Measurements from ENCODE around the gene IFNLR1. TPM values are rescaled to one million over a fixed set of nuclear protein-coding genes. Genes with fewer than 3 reads are reported as not detected.

The IFNLR1 gene
- total and polyA plus RNA-seq, 9 of the 15 experiments (the other 6 are each of a cell fraction or from before 2014, with no cell fraction given): not detected

DNA sequence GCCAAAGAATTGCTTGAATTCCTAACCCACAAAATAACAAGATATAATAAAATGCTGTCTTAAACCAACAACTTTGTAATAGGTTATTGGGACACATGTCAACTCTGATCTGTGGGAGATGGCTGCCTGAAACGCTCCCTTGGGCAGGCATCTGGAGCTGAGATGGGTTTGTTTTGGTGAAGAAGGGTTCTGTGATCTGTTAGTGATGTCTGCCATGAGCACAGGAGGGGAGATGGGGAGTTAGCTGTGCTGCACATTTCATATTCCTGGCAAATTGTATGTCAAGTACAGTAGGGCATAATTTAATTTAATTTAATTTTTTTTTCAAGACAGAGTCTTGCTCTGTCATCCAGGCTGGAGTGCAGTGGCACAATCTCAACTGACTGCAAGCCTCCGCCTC lies 34.2 kb upstream of the IFNLR1 start (continued):
- TF ChIP-seq MIER1 (IDR thresholded peaks at IDR 0.05; ENCODE audit: low read depth): no peak
- TF ChIP-seq SRF (CRISPR knock-in tag; IDR thresholded peaks at IDR 0.05): no peak
- no peak for TF ChIP-seq ZNF75A (CRISPR knock-in tag; IDR thresholded peaks at IDR 0.05)

DNA sequence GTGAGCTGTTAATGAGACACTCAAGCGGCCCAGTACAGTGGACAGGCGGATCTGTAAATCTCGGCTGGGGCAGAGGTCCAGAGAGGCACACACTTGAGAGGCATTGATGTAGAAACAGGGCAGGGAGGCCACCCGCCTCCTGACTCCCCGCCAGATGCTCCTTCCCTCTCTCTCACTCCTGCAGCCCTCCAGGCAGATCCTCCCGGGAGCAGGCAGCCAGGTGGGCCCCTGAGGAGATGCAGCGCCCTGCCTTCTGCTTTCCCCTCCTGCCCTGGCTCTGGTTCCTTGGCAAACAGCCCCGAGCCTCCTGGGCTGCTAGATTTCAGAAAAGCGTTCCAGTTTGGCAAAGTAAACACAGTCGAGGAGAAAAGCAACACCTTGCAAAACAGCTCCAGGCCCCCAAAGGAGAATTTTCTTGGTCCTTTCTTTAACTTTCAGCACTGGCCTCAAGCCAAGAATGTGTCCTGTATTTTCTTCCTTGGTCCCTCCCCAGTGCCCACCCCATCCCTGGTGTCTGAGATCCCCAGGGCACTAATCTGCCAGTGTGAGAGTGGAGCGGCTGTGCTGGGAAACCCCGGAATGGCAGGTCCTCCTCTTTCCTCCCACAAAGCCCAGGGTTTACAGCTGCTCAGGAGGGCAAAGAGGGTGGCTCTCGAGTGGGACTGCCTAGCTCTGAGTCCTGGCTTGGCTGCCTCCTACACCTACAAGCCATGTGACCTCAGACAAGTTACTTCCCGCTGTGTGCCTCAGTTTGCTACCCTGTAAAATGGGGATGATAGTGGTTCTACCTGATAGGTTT lies 29.4 kb upstream of the IFNLR1 start:
- Histone ChIP-seq H3K9ac (ENCODE audit: insufficient read depth in 1 of 2, low read depth in 2 of 2, low read length in 2 of 2) (no peak overlapping the region), H3K4me1 (replicated peaks in 1 of 2; ENCODE audit: control insufficient read depth in 2 of 2, insufficient read depth in 2 of 2, low read length in 2 of 2) (0 out of 5 replicates have a peak, but pooled peaks cover 0 to 3% of the 10 kb centered on the region in 2 experiments), H3K9me1 (ENCODE audit: control insufficient read depth, insufficient read depth, low read length) (no peaks in the 10 kb centered on the region), H3K9me3 (replicated peaks; ENCODE audit: control insufficient read depth, insufficient read depth, low read depth, low read length) (no peaks in the 10 kb centered on the region), H3K27me3 (ENCODE audit: control insufficient read depth in 2 of 2, insufficient read depth in 2 of 2, low read length in 2 of 2) (peaks cover 33 to 62% of the 10 kb centered on the region in 2 experiments; a peak in 4 of 5 replicates), H3K4me3 (no peak overlapping the region), H3K4me2 (ENCODE audit: insufficient read depth, low read length) (no peak overlapping the region), H2AFZ (ENCODE audit: low read depth, low read length) (no peak overlapping the region), H4K20me1 (replicated peaks; ENCODE audit: control insufficient read depth, insufficient read depth, low read length) (peaks cover 4% of the 10 kb centered on the region; the same call in 1 of the 2 replicates), H3K27ac (ENCODE audit: extremely low read depth, low read depth, low read length) (no peak overlapping the region), H3K79me2 (ENCODE audit: control insufficient read depth, insufficient read depth, low read length) (no peaks in the 10 kb centered on the region), H3K36me3 (ENCODE audit: control insufficient read depth, insufficient read depth, low read length) (no peaks in the 10 kb centered on the region)
- FAIRE-seq: no peak
- no TSS peak for BruUV-seq (replicated peaks)
- ChIA-PET POLR2A (interaction anchor here (0.6 to 0.7 kb wide), 2 partner anchors 11 to 51 kb away, joined by 3 to 4 read pairs; no protein-coding TSS in a partner anchor), CTCF (ENCODE audit: low intra/inter-chr PET ratio) (no interaction called here)
- no peak for DNase-seq (ENCODE audit: extremely low read depth in 1 of 4, low spot score in 3 of 4)
- WGBS (ENCODE audit: insufficient coverage, low coverage, missing lambda C conversion rate): 1% methylated on average over 14 of the region's 14 CpGs
- ATAC-seq: no peak
- in situ Hi-C loops (cut with MboI): no loop called here
- intact Hi-C loops (cut with micrococcal nuclease): no loop called here
- no peak for TF ChIP-seq ZNF384 (IDR thresholded peaks at IDR 0.05; ENCODE audit: low read depth, low read length)
- no peak for TF ChIP-seq SNRNP70 (optimal IDR thresholded peaks at IDR 0.05; ENCODE audit: low read depth, low read length)
- TF ChIP-seq, protein P1, sequence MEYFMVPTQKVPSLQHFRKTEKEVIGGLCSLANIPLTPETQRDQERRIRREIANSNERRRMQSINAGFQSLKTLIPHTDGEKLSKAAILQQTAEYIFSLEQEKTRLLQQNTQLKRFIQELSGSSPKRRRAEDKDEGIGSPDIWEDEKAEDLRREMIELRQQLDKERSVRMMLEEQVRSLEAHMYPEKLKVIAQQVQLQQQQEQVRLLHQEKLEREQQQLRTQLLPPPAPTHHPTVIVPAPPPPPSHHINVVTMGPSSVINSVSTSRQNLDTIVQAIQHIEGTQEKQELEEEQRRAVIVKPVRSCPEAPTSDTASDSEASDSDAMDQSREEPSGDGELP (CRISPR knock-in tag; IDR thresholded peaks at IDR 0.05; ENCODE audit: borderline replicate concordance): no peak
- TF ChIP-seq ARNT (IDR thresholded peaks at IDR 0.05): no peak
- no peak for TF ChIP-seq HSF4 (CRISPR knock-in tag; IDR thresholded peaks at IDR 0.05; ENCODE audit: borderline replicate concordance)
- TF ChIP-seq, protein P2, sequence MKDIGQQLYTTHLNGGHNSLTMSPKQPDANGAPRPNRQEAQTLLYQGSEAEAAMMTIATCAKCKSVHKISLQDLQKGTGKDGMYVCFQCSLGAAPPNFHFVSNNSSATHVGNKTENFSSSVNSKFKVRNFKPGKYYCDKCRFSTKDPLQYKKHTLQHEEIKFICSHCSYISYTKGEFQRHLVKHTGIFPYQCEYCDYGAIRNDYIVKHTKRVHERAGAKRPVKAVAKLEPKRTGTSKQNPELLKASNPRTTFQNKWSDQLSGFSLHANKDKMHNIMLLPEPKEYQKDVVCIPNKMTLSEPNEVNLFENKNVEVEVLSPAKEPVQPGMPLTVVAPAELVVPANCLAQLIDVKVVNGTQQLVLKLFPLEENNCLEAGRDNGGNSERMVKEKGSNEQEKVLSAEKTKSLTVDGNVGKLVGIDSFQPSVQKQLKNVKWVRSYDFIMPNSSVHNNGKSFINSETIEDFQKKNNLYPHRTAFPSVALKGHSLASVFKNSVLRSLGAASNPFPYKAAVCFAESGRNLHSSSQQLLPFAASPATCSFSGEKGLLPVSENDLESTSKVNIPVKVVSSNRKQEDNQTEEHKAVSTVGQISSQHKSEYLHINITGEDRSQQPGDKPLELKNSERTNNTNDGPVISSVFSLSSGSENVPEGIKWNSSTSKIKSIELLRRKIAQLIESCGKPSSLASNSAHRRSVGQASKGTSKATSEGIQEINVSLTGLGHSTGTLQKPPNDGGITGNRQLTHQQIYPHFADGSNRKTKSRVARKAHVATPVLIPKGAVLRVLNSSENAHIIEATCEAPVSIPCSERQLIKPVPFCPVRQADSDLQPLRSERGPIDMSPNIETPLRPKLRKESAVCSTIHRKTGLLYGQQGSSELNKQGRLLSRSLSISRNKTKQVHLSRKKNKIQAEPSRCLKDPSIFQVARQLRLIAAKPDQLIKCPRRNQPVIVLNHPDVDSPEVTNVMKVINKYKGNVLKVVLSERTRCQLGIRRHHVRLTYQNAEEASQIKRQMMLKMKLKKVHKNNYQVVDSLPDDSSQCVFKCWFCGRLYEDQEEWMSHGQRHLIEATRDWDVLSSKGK (CRISPR knock-in tag; IDR thresholded peaks at IDR 0.05): no peak
- no peak for TF ChIP-seq CBX1 (IDR thresholded peaks at IDR 0.05; ENCODE audit: low read depth)
- TF ChIP-seq FOXP1 (CRISPR knock-in tag; IDR thresholded peaks at IDR 0.05): no peak
- no peak for TF ChIP-seq MAZ (CRISPR knock-in tag; conservative IDR thresholded peaks at IDR 0.05 in 1 of 2, IDR thresholded peaks at IDR 0.05 in 1 of 2)
- TF ChIP-seq TCF7L2 (IDR thresholded peaks at IDR 0.05; ENCODE audit: low read depth, low read length): no peak
- TF ChIP-seq RBM17 (IDR thresholded peaks at IDR 0.05; ENCODE audit: borderline replicate concordance, low read depth, low read length): no peak
- TF ChIP-seq ZNF263 (CRISPR knock-in tag; IDR thresholded peaks at IDR 0.05; ENCODE audit: borderline replicate concordance): no peak

Measured in K562 (cell line).